ENCODE data around the gene DND1. TPM values are rescaled to one million over a fixed set of nuclear protein-coding genes. Genes with fewer than 3 reads are reported as not detected.
"Not testable (repeated sequence)": the region's sequence is repeated elsewhere in the genome, so short reads cannot be mapped to it uniquely, and the experiment has no call there.

The DND1 gene
- total RNA-seq, 1 donor from 2014 or later: 1.0 TPM

DNA sequence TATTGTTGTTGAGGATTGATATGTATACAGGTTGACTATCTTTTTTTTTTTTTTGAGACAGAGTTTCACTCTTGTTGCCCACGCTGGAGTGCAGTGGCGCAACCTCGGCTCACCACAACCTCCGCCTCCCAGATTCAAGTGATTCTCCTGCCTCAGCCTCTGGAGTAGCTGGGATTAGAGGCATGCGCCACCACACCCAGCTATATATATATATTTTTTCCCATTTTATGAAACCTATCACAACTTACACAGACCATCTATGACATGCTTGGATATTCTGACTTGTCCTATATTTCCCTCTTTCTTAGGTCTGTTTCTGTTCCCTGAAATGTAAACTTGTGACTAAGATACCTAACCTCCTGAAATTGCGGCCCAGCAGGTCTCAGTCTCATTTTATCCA, 45.4 kb downstream of the DND1 start:
- no peak for TF ChIP-seq CTCF (IDR thresholded peaks at IDR 0.05; ENCODE audit: insufficient read depth, low read length, poor library complexity, severe bottlenecking)
- Histone ChIP-seq H3K4me3 (ENCODE audit: low read depth, low read length) (no peak overlapping the region), H3K36me3 (ENCODE audit: control insufficient read depth, insufficient read depth, low read length) (no peaks in the 10 kb centered on the region), H3K27me3 (ENCODE audit: control insufficient read depth, insufficient read depth, low read length) (peaks cover 18% of the 10 kb centered on the region)
- no peak for DNase-seq (ENCODE audit: low read depth)

DNA sequence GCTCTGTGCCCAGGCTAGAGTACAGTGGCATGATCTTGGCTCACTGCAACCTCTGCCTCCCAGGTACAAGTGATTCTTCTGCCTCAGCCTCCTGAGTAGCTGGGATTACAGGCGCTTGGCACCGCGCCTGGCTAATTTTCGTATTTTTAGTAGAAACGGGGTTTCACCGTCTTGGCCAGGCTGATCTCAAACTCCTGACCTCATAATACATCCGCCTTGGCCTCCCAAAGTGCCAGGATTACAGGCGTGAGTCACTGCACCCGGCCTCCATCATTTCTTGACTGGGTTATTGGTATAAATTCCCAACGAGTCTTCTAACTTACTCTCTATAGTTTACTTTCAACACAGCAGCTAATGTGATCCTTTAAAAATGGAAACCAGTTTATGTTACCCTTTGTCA, 48.5 kb downstream of the DND1 start:
- H3K36me3 ChIP-seq (ENCODE audit: control insufficient read depth, insufficient read depth, low read length); DNase-seq (ENCODE audit: low read depth); H3K27me3 ChIP-seq (ENCODE audit: control insufficient read depth, insufficient read depth, low read length); H3K4me3 ChIP-seq (ENCODE audit: low read depth, low read length): not testable (repeated sequence)

DNA sequence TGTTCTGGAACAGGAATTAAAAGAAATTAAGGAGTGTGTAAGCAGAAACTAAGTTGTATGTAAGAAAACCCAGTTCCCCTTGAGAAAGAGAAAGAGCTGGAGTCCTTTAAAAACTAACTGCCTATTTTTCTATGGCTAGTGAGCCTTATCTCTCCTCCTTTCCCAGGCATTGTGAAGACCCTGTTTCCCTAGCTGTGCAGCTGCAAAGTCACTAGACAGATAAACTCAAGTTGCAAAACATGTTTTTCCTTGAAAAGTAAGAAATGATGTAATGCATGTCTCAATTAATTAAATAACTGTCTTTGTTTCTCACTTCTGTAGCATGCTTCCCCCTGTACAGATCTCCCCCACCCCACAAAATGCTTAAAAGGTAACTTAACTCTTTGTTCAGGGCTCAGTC, 50.3 kb downstream of the DND1 start:
- not testable (repeated sequence) for H3K4me3 ChIP-seq (ENCODE audit: low read depth, low read length); H3K36me3 ChIP-seq (ENCODE audit: control insufficient read depth, insufficient read depth, low read length); DNase-seq (ENCODE audit: low read depth); H3K27me3 ChIP-seq (ENCODE audit: control insufficient read depth, insufficient read depth, low read length)

- Histone ChIP-seq H3K36me3 (ENCODE audit: control insufficient read depth, insufficient read depth, low read length) (no peaks in the 10 kb centered on the region), H3K4me3 (ENCODE audit: low read depth, low read length) (no peak overlapping the region), H3K27me3 (ENCODE audit: control insufficient read depth, insufficient read depth, low read length) (peaks cover 2% of the 10 kb centered on the region)
- no peak for DNase-seq (ENCODE audit: low read depth)
- TF ChIP-seq CTCF (IDR thresholded peaks at IDR 0.05; ENCODE audit: insufficient read depth, low read length, poor library complexity, severe bottlenecking): no peak
Observed at GRCh38 chr5:140622301-140622700, 51.1 kb downstream of the DND1 start.

Other genes starting within 250 kb of the DND1 start
- gene EIF4EBP3, start 125.9 kb downstream of the DND1 start, total RNA-seq: 6.4 and 13.3 TPM in 2 replicates
- gene SRA1, start 116.1 kb downstream of the DND1 start, total RNA-seq: 42.1 and 45.5 TPM in 2 replicates
- gene APBB3, start 109.0 kb downstream of the DND1 start, total RNA-seq: 9.6 and 13.3 TPM in 2 replicates
- gene SLC35A4, start 108.7 kb downstream of the DND1 start, total RNA-seq: 55.9 and 60.5 TPM in 2 replicates
- 0.29 and 1.9 TPM in 2 replicates for gene CD14, start 40.4 kb downstream of the DND1 start, total RNA-seq
- gene TMCO6, start 34.1 kb downstream of the DND1 start, total RNA-seq: 35.6 and 66.8 TPM in 2 replicates
- 46.4 and 51.2 TPM in 2 replicates for gene NDUFA2, start 25.9 kb downstream of the DND1 start, total RNA-seq
- 107 and 111 TPM in 2 replicates for gene IK, start 25.7 kb downstream of the DND1 start, total RNA-seq
- gene WDR55, start 8.7 kb downstream of the DND1 start, total RNA-seq: 20.1 and 22.5 TPM in 2 replicates
- 80.6 and 97.1 TPM in 2 replicates for gene HARS1, start 17.8 kb upstream of the DND1 start, total RNA-seq
- 31.6 and 33.9 TPM in 2 replicates for gene HARS2, start 17.9 kb upstream of the DND1 start, total RNA-seq
- 27.2 and 42.4 TPM in 2 replicates for gene ZMAT2, start 26.9 kb upstream of the DND1 start, total RNA-seq
- not detected in 2 replicates for gene PCDHA1, start 112.6 kb upstream of the DND1 start, total RNA-seq
- gene PCDHA2, start 121.3 kb upstream of the DND1 start, total RNA-seq: not detected in 2 replicates
- gene PCDHA3, start 127.5 kb upstream of the DND1 start, total RNA-seq: 0.07 and 0.25 TPM in 2 replicates
- gene PCDHA4, start 133.5 kb upstream of the DND1 start, total RNA-seq: 0.27 and 1.2 TPM in 2 replicates
- gene PCDHA5, start 148.0 kb upstream of the DND1 start, total RNA-seq: not detected in 2 replicates
- gene PCDHA6, start 154.4 kb upstream of the DND1 start, total RNA-seq: 0.21 and 0.27 TPM in 2 replicates
- 0.07 and 0.25 TPM in 2 replicates for gene PCDHA7, start 160.7 kb upstream of the DND1 start, total RNA-seq
- gene PCDHA8, start 167.6 kb upstream of the DND1 start, total RNA-seq: under 0.01 TPM in 1 of 2 replicates, not detected in the other
- gene PCDHA9, start 174.8 kb upstream of the DND1 start, total RNA-seq: under 0.01 TPM in 2 replicates
- gene PCDHA10, start 182.3 kb upstream of the DND1 start, total RNA-seq: 0.33 and 0.68 TPM in 2 replicates
- 0.48 and 1.2 TPM in 2 replicates for gene PCDHA11, start 195.4 kb upstream of the DND1 start, total RNA-seq
- gene PCDHA12, start 201.7 kb upstream of the DND1 start, total RNA-seq: 0.08 and 0.96 TPM in 2 replicates
- 0.21 TPM in 1 of 2 replicates, not detected in the other for gene PCDHA13, start 208.5 kb upstream of the DND1 start, total RNA-seq

Data from kidney epithelial cell (primary cell).